GM11168 (cell line): ENCODE data around the gene KMO.

Source experiments
- in situ Hi-C: fragments of 300-500 bp; cut with MboI; formaldehyde crosslinking; loops from one replicate; pipeline ENCODE4 v1.12.0; 2022; ENCODE audit warnings: low sequenced_read_pairs; ENCODE audit not compliant: unreplicated experiment

The KMO gene

GRCh38 chr1:241589521-241589920 is 57.3 kb downstream of the KMO start:
- in situ Hi-C loops, result no loop called here

- in situ Hi-C loops, result no loop called here
Measured at GRCh38 chr1:241590719-241591118, 58.5 kb downstream of the KMO start.

GRCh38 chr1:241591317-241591716 is 59.1 kb downstream of the KMO start:
- in situ Hi-C loops, result no loop called here

GRCh38 chr1:241591736-241592135 is 59.6 kb downstream of the KMO start:
- in situ Hi-C loops, result no loop called here

GRCh38 chr1:241592273-241592958 is 60.2 kb downstream of the KMO start:
- in situ Hi-C loops, result no loop called here

- in situ Hi-C loops, result no loop called here
Measured at GRCh38 chr1:241593186-241593585, 61.0 kb downstream of the KMO start.

- in situ Hi-C loops, result no loop called here
Measured at GRCh38 chr1:241596633-241597032, 64.5 kb downstream of the KMO start.

GRCh38 chr1:241598249-241598648 is 66.1 kb downstream of the KMO start:
- in situ Hi-C loops, result no loop called here

- in situ Hi-C loops, result loop anchor here (25.0 kb wide), 1 partner anchor 387 kb away; the partner anchor contains the start of gene MAP1LC3C
Measured at GRCh38 chr1:241600496-241600901, 68.3 kb downstream of the KMO start.

- in situ Hi-C loops, result loop anchor here (25.0 kb wide), 1 partner anchor 384 kb away; the partner anchor contains the start of gene MAP1LC3C
Measured at GRCh38 chr1:241603731-241604245, 71.6 kb downstream of the KMO start.

- in situ Hi-C loops, result loop anchor here (25.0 kb wide), 1 partner anchor 382 kb away; the partner anchor contains the start of gene MAP1LC3C
Measured at GRCh38 chr1:241605146-241605805, 73.1 kb downstream of the KMO start.

GRCh38 chr1:241606544-241606943 is 74.4 kb downstream of the KMO start:
- in situ Hi-C loops, result loop anchor here (25.0 kb wide), 1 partner anchor 381 kb away; the partner anchor contains the start of gene MAP1LC3C

- in situ Hi-C loops, result loop anchor here (25.0 kb wide), 1 partner anchor 380 kb away; the partner anchor contains the start of gene MAP1LC3C
Measured at GRCh38 chr1:241607497-241607896, 75.3 kb downstream of the KMO start.

- in situ Hi-C loops, result loop anchor here (25.0 kb wide), 1 partner anchor 379 kb away; the partner anchor contains the start of gene MAP1LC3C
Measured at GRCh38 chr1:241608379-241609033, 76.3 kb downstream of the KMO start.

- in situ Hi-C loops, result loop anchor here (10.0 to 25.0 kb wide), 2 partner anchors 205 to 377 kb away; partner anchors contain the start of gene MAP1LC3C
Measured at GRCh38 chr1:241610056-241610815, 78.1 kb downstream of the KMO start.

- in situ Hi-C loops, result loop anchor here (10.0 to 25.0 kb wide), 2 partner anchors 204 to 376 kb away; partner anchors contain the start of gene MAP1LC3C
Measured at GRCh38 chr1:241611063-241611462, 78.9 kb downstream of the KMO start.

- in situ Hi-C loops, result loop anchor here (10.0 to 25.0 kb wide), 2 partner anchors 203 to 376 kb away; partner anchors contain the start of gene MAP1LC3C
Measured at GRCh38 chr1:241611736-241612135, 79.6 kb downstream of the KMO start.

- in situ Hi-C loops, result loop anchor here (10.0 to 25.0 kb wide), 2 partner anchors 202 to 374 kb away; partner anchors contain the start of gene MAP1LC3C
Measured at GRCh38 chr1:241612533-241613477, 80.6 kb downstream of the KMO start.
